ENCODE results near the gene HPSE2.

Gene HPSE2

GRCh38 chr10:98417973-98418664 is 817.5 kb downstream of the HPSE2 start:
- no peak for TF ChIP-seq CTCF (conservative IDR thresholded peaks at IDR 0.05)
- TF ChIP-seq ZFX (IDR thresholded peaks at IDR 0.05): no peak
- no peak overlapping the region for H3K27ac ChIP-seq

- TF ChIP-seq ZFX (IDR thresholded peaks at IDR 0.05) (no peak), CTCF (conservative IDR thresholded peaks at IDR 0.05) (no peak)
- H3K27ac ChIP-seq: no peak overlapping the region
Measured at GRCh38 chr10:98417481-98417959, 818.1 kb downstream of the HPSE2 start.

- no peak overlapping the region for H3K27ac ChIP-seq
- no peak for TF ChIP-seq CTCF (conservative IDR thresholded peaks at IDR 0.05)
- no peak for TF ChIP-seq ZFX (IDR thresholded peaks at IDR 0.05)
Measured at GRCh38 chr10:98416606-98417388, 818.9 kb downstream of the HPSE2 start.

- peak overlapping the region; percentile 84 for H3K27ac ChIP-seq
- TF ChIP-seq CTCF (conservative IDR thresholded peaks at IDR 0.05) (no peak), ZFX (IDR thresholded peaks at IDR 0.05) (no peak)
Measured at GRCh38 chr10:98415731-98416119, 819.9 kb downstream of the HPSE2 start.

- TF ChIP-seq CTCF (conservative IDR thresholded peaks at IDR 0.05) (no peak), ZFX (IDR thresholded peaks at IDR 0.05) (peak; percentile 77)
- H3K27ac ChIP-seq: peak within 1 kb of the TSS; percentile 84
Measured at GRCh38 chr10:98414932-98415730, 820.5 kb downstream of the HPSE2 start, which contains the start of gene PYROXD2. Gene PYROXD2 (minus strand): TSS chr10:98415182. CDS start chr10:98415135, 47 bp downstream.

- H3K27ac ChIP-seq: peak overlapping the region; percentile 84
- TF ChIP-seq ZFX (IDR thresholded peaks at IDR 0.05): no peak
- no peak for TF ChIP-seq CTCF (conservative IDR thresholded peaks at IDR 0.05)
Measured at GRCh38 chr10:98414578-98414931, 821.1 kb downstream of the HPSE2 start.

Measured in C4-2B (cell line).